SK-N-SH (cell line): ENCODE results near the gene USP31. TPM values are rescaled to one million over a fixed set of nuclear protein-coding genes. Genes with fewer than 3 reads are reported as not detected.

Source experiments
- CTCF ChIA-PET: fragments of 300-600, 350-600 bp; formaldehyde crosslinking; extraction: SDS; loops from one replicate; lab custom pipeline; 2021; lab: Yijun Ruan, JAX
- POLR2A ChIA-PET: fragments of 350-600 bp; sonication (Branson Sonifier 250); formaldehyde crosslinking; extraction: SDS; loops from one replicate; lab custom pipeline; 2020; ENCODE audit warnings: antibody characterized with exemption, inconsistent platforms; lab: Yijun Ruan, JAX
- DNase-seq: peaks from one replicate; pipeline ENCODE4 v3.0.0; 2012
- H2AFZ ChIP-seq: fragments of 200-600 bp; sonication (generic); 2 replicates; pipeline ENCODE4 v1.8.1; 2016; ENCODE audit warnings: antibody characterized with exemption, mild to moderate bottlenecking, low read depth
- H3F3A ChIP-seq: fragments of 200-600 bp; sonication (generic); replicated peaks from 2 replicates; pipeline ENCODE3; 2016; ENCODE audit warnings: antibody characterized with exemption, mild to moderate bottlenecking; ENCODE audit not compliant: insufficient read depth
- H3K27ac ChIP-seq, 2 experiments: fragments of 200-500 bp in 1 of 2; fragments of 200-600 bp in 1 of 2; sonication (Bioruptor generic) in 1 of 2; sonication (generic), shearing (Covaris generic) in 1 of 2; 2 replicates each; pipeline versions ENCODE4 v1.5.1 to v1.6.1; 2014 to 2016; ENCODE audit warnings: low read depth in 2 of 2, inconsistent platforms in 1 of 2, low read length in 1 of 2, mild to moderate bottlenecking in 1 of 2, mixed read lengths in 1 of 2
- H3K27me3 ChIP-seq: fragments of 200-600 bp; sonication (generic), shearing (Covaris generic); 2 replicates; pipeline ENCODE4 v1.6.1; 2016; ENCODE audit warnings: mixed run types; ENCODE audit not compliant: insufficient read depth
- H3K36me3 ChIP-seq, 2 experiments: fragments of 200-500 bp in 1 of 2; fragments of 200-600 bp in 1 of 2; sonication (Bioruptor generic) in 1 of 2; sonication (generic) in 1 of 2; replicated peaks in 1 of 2; 2 replicates each; pipeline versions ENCODE3 to v1.5.1; 2014 to 2016; ENCODE audit warnings: low read length in 1 of 2, mild to moderate bottlenecking in 1 of 2; ENCODE audit not compliant: insufficient read depth in 2 of 2, control insufficient read depth in 1 of 2
- H3K4me1 ChIP-seq, 2 experiments: fragments of 200-500 bp in 1 of 2; fragments of 200-600 bp in 1 of 2; sonication (Bioruptor generic) in 1 of 2; sonication (generic), shearing (Covaris generic) in 1 of 2; 2 replicates each; pipeline versions ENCODE4 v1.5.1 to v1.6.1; 2014 to 2016; ENCODE audit warnings: low read depth in 1 of 2, low read length in 1 of 2, mixed run types in 1 of 2; ENCODE audit not compliant: insufficient read depth in 2 of 2, control insufficient read depth in 1 of 2
- H3K4me2 ChIP-seq: fragments of 200-600 bp; sonication (generic), shearing (Covaris generic); 2 replicates; pipeline ENCODE4 v1.6.1; 2017; ENCODE audit warnings: mixed run types
- H3K4me3 ChIP-seq, 2 experiments: fragments of 200-500 bp in 1 of 2; fragments of 200-600 bp in 1 of 2; sonication (Bioruptor generic) in 1 of 2; sonication (generic), shearing (Covaris generic) in 1 of 2; 2 replicates each; pipeline versions ENCODE4 v1.5.1 to v1.8.1; 2014 to 2016; ENCODE audit warnings: low read depth in 2 of 2, inconsistent platforms in 1 of 2, low read length in 1 of 2, mild to moderate bottlenecking in 1 of 2, mixed read lengths in 1 of 2, moderate library complexity in 1 of 2
- H3K79me2 ChIP-seq: fragments of 200-600 bp; sonication (generic); 2 replicates; pipeline ENCODE4 v1.8.1; 2017; ENCODE audit warnings: mild to moderate bottlenecking; ENCODE audit not compliant: insufficient read depth
- H3K9ac ChIP-seq: fragments of 200-600 bp; sonication (generic); 2 replicates; pipeline ENCODE4 v1.6.1; 2017; ENCODE audit warnings: mixed run types
- H3K9me2 ChIP-seq: fragments of 200-600 bp; sonication (generic); 2 replicates; pipeline ENCODE4 v1.6.1; 2017; ENCODE audit warnings: mixed run types
- H3K9me3 ChIP-seq: fragments of 200-600 bp; sonication (generic); 2 replicates; pipeline ENCODE4 v1.6.1; 2017; ENCODE audit warnings: mixed run types, mild to moderate bottlenecking, moderate library complexity
- H4K20me1 ChIP-seq: fragments of 200-600 bp; sonication (generic); 2 replicates; pipeline ENCODE4 v1.6.1; 2017; ENCODE audit warnings: mild to moderate bottlenecking, mixed run types; ENCODE audit not compliant: insufficient read depth
- EP300 ChIP-seq, 2 experiments: IDR thresholded peaks; 2 replicates each; pipeline versions ENCODE4 v1.4.0 to v1.6.1; 2012; ENCODE audit warnings: borderline replicate concordance in 1 of 2, low read depth in 1 of 2, low read length in 1 of 2
- GABPA ChIP-seq: IDR thresholded peaks from 2 replicates; pipeline ENCODE4 v1.4.0; 2012; ENCODE audit warnings: low read depth, mild to moderate bottlenecking
- GATA2 ChIP-seq: sonication (generic); formaldehyde crosslinking; IDR thresholded peaks from 2 replicates; pipeline ENCODE4 v1.5.0; 2020; ENCODE audit warnings: mild to moderate bottlenecking, missing genetic modification reagents
- JUND ChIP-seq: IDR thresholded peaks from 2 replicates; pipeline ENCODE4 v1.4.0; 2012
- MEF2A ChIP-seq: IDR thresholded peaks from 2 replicates; pipeline ENCODE4 v1.4.0; 2012; ENCODE audit warnings: low read depth, borderline replicate concordance
- POLR2AphosphoS5 ChIP-seq: IDR thresholded peaks from 2 replicates; pipeline ENCODE4 v1.6.1; 2012; ENCODE audit warnings: low read depth, low read length
- RXRA ChIP-seq: IDR thresholded peaks from 2 replicates; pipeline ENCODE4 v1.4.0; 2012; ENCODE audit warnings: low read depth, mild to moderate bottlenecking, borderline replicate concordance
- SIN3A ChIP-seq: IDR thresholded peaks from 2 replicates; pipeline ENCODE4 v1.6.1; 2012; ENCODE audit warnings: low read depth, mild to moderate bottlenecking, low read length, moderate library complexity, borderline replicate concordance
- SMC3 ChIP-seq: IDR thresholded peaks from 2 replicates; pipeline ENCODE4 v1.6.1; 2012; ENCODE audit warnings: low read depth, low read length, improper control_type of control experiment
- WGBS: methylation state at CpG from one replicate; pipeline ENCODE4 v1.1.6; 2017; ENCODE audit warnings: low lambda C conversion rate; 5-methylcytosine and 5-hydroxymethylcytosine counted together
- polyA plus RNA-seq, 3 experiments: library from polyadenylated mRNA; depleted of rRNA; stranded (reverse); fragments of >200 nt; gene quantifications; 2 replicates each; pipeline ENCODE4 v1.2.3, GENCODE V29; 2012
- TF ChIP-seq, protein P1 (sequence below): IDR thresholded peaks from 2 replicates; pipeline ENCODE4 v1.4.0; 2012; ENCODE audit warnings: low read depth, borderline replicate concordance
- TF ChIP-seq, protein P2 (sequence below): fragments of 150-350 bp; IDR thresholded peaks from 2 replicates; pipeline ENCODE4 v1.6.1; 2016; ENCODE audit warnings: mild to moderate bottlenecking, low read depth, low read length
- TF ChIP-seq, protein P3 (sequence below): IDR thresholded peaks from 2 replicates; pipeline ENCODE4 v1.4.0; 2012; ENCODE audit warnings: low read depth
- TF ChIP-seq, protein P4 (sequence below): IDR thresholded peaks from 2 replicates; pipeline ENCODE4; 2012
- TF ChIP-seq, protein P5 (sequence below): fragments of 150-350 bp; IDR thresholded peaks from 2 replicates; pipeline ENCODE4 v1.6.1; 2017; ENCODE audit warnings: antibody characterized with exemption, low read length, low read depth, borderline replicate concordance

USP31 gene
- polyA plus RNA-seq, 1 of the 3 experiments (the other 2 are of a cell fraction) = 3.2 TPM

DNA sequence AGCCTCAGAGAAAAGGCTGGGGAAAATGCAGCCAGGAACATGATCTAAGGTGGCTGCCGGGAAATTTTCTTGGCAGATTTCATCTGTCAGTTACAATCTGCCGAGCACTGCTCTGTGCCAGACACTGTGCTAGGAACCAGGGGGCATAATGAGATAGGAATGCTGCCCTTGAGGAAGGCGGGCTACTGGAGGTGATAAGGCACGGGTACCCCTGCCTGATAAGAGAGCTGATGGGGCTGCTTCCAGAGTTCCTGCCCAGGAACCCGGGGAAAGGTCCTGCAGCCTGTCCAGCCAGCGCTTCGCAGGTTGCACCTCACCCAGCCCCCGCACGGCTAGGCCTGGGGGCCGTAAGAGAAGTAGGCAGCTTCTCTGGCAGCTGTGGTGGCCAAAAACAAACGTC lies 36.4 kb upstream of the USP31 start:
- H3K27ac ChIP-seq = no peak overlapping the region
- ChIA-PET POLR2A (no interaction called here), CTCF (interaction anchor here (0.8 to 9.7 kb wide), 4 partner anchors 20 to 249 kb away, joined by 3 to 290 read pairs (median 4); no protein-coding TSS in a partner anchor)
- TF ChIP-seq GATA2 (CRISPR knock-in tag) (peak; percentile 35; the same call in 1 of the 2 replicates), EP300 (IDR thresholded peaks at IDR 0.05; ENCODE audit: borderline replicate concordance in 1 of 2, low read depth in 1 of 2, low read length in 1 of 2) (no peak)
- no peaks in the 10 kb centered on the region for H3F3A ChIP-seq
- peaks cover 0 to 15% of the 10 kb centered on the region in 2 experiments; a peak in 1 of 4 replicates for H3K4me1 ChIP-seq
- H3K4me2 ChIP-seq = no peak overlapping the region
- H3K27me3 ChIP-seq = peaks cover 36% of the 10 kb centered on the region
- H3K9ac ChIP-seq = no peak overlapping the region
- H3K79me2 ChIP-seq = no peaks in the 10 kb centered on the region
- no peaks in the 10 kb centered on the region for H3K9me2 ChIP-seq
- H4K20me1 ChIP-seq = no peaks in the 10 kb centered on the region
- H3K4me3 ChIP-seq = no peak overlapping the region
- no peaks in the 10 kb centered on the region for H3K9me3 ChIP-seq
- WGBS = 34% methylated on average over 11 of the region's 11 CpGs
- DNase-seq = peak; percentile 53
- H2AFZ ChIP-seq = no peak overlapping the region
- no peaks in the 10 kb centered on the region for H3K36me3 ChIP-seq

DNA sequence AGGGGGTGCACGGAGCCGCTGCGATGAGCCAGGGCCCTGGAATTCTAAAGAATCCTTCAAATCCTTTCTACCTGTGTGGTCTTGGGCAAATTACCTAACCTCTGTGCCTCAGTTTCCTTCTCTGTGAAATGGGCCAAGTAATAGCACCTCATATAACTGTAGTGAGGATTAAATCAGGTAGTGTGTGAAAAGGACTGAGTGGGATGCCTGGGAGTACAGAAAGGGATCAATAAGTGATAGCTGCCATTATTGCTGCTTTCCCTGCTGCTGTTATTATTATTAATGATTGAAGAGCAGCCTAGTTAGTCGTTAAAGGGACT lies 34.3 kb upstream of the USP31 start:
- Histone ChIP-seq H3K9me3 (no peaks in the 10 kb centered on the region), H3F3A (no peaks in the 10 kb centered on the region), H3K27ac (no peak overlapping the region), H4K20me1 (no peaks in the 10 kb centered on the region), H2AFZ (no peak overlapping the region), H3K27me3 (peaks cover 36% of the 10 kb centered on the region), H3K4me1 (peaks cover 0 to 15% of the 10 kb centered on the region in 2 experiments; a peak in 1 of 4 replicates), H3K36me3 (no peaks in the 10 kb centered on the region), H3K9ac (no peak overlapping the region), H3K4me3 (no peak overlapping the region), H3K79me2 (no peaks in the 10 kb centered on the region), H3K4me2 (no peak overlapping the region), H3K9me2 (no peaks in the 10 kb centered on the region)
- no peak for DNase-seq
- 83% methylated on average over 4 of the region's 4 CpGs for WGBS
- TF ChIP-seq, protein P1, sequence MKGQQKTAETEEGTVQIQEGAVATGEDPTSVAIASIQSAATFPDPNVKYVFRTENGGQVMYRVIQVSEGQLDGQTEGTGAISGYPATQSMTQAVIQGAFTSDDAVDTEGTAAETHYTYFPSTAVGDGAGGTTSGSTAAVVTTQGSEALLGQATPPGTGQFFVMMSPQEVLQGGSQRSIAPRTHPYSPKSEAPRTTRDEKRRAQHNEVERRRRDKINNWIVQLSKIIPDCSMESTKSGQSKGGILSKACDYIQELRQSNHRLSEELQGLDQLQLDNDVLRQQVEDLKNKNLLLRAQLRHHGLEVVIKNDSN = no peak
- TF ChIP-seq MEF2A = no peak
- TF ChIP-seq RXRA = no peak
- TF ChIP-seq SIN3A = no peak
- no peak for TF ChIP-seq GABPA
- TF ChIP-seq, protein P2, sequence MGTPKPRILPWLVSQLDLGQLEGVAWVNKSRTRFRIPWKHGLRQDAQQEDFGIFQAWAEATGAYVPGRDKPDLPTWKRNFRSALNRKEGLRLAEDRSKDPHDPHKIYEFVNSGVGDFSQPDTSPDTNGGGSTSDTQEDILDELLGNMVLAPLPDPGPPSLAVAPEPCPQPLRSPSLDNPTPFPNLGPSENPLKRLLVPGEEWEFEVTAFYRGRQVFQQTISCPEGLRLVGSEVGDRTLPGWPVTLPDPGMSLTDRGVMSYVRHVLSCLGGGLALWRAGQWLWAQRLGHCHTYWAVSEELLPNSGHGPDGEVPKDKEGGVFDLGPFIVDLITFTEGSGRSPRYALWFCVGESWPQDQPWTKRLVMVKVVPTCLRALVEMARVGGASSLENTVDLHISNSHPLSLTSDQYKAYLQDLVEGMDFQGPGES = no peak
- no peak for TF ChIP-seq POLR2AphosphoS5
- TF ChIP-seq SMC3 = no peak
- TF ChIP-seq, protein P3, sequence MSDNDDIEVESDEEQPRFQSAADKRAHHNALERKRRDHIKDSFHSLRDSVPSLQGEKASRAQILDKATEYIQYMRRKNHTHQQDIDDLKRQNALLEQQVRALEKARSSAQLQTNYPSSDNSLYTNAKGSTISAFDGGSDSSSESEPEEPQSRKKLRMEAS = no peak
- no peak for TF ChIP-seq JUND
- TF ChIP-seq EP300 (IDR thresholded peaks at IDR 0.05; ENCODE audit: borderline replicate concordance in 1 of 2, low read depth in 1 of 2, low read length in 1 of 2) = no peak
- TF ChIP-seq GATA2 (CRISPR knock-in tag) = no peak
- TF ChIP-seq, protein P4, sequence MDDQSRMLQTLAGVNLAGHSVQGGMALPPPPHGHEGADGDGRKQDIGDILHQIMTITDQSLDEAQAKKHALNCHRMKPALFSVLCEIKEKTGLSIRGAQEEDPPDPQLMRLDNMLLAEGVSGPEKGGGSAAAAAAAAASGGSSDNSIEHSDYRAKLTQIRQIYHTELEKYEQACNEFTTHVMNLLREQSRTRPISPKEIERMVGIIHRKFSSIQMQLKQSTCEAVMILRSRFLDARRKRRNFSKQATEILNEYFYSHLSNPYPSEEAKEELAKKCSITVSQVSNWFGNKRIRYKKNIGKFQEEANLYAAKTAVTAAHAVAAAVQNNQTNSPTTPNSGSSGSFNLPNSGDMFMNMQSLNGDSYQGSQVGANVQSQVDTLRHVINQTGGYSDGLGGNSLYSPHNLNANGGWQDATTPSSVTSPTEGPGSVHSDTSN = no peak
- TF ChIP-seq, protein P5, sequence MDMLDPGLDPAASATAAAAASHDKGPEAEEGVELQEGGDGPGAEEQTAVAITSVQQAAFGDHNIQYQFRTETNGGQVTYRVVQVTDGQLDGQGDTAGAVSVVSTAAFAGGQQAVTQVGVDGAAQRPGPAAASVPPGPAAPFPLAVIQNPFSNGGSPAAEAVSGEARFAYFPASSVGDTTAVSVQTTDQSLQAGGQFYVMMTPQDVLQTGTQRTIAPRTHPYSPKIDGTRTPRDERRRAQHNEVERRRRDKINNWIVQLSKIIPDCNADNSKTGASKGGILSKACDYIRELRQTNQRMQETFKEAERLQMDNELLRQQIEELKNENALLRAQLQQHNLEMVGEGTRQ = no peak
- POLR2A ChIA-PET = no interaction called here
- CTCF ChIA-PET = interaction anchor here (0.7 to 9.7 kb wide), 31 partner anchors 9 to 285 kb away, joined by 3 to 290 read pairs (median 6); no protein-coding TSS in a partner anchor
